ENCODE results near the gene PRICKLE2.

PRICKLE2 gene

DNA sequence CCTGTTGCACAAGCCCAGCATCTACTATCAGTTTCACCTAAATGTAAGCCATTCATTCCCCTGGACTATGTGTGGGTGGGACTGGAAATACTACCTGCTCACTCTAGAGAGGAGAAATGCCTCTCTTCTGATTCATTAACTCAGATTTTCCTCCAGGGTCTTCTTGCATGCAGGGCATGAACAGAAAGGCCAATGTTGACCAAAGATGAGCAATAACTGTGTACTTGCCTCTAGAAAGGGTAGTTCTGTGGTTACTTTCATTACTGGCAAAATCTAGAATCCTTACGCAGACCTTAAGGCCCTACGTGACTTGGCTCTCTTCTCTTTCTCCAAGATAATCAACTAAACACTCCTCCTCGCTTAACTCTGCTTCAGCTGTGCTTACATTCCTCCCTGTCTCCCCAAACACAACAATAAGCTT is 120.6 kb downstream of the PRICKLE2 start:
- TF ChIP-seq REST (IDR thresholded peaks at IDR 0.05; ENCODE audit: insufficient read depth in 1 of 2, low read depth in 2 of 2, low read length in 2 of 2) (no peak), TAF1 (IDR thresholded peaks at IDR 0.05; ENCODE audit: borderline replicate concordance, insufficient read depth, low read length) (no peak)

DNA sequence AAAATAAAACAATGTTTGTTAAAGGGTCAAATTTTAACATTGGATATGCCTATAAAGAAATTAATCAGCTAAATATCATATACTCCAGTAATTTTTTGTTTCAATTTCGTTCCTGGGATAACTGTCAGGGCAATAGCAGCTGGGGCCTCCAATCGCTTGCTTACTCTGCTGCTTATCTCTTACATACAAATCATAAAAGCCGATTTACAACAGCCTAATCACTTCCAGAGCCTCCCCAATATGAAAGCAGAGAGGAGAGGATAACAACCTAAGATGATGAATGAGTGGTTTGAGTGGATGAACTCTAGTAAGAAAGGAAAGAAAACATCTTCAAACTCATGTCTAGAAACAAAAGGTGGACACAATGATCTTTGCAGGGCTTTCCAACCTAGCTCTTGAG is 121.3 kb downstream of the PRICKLE2 start:
- no peak for TF ChIP-seq TAF1 (IDR thresholded peaks at IDR 0.05; ENCODE audit: borderline replicate concordance, insufficient read depth, low read length)
- no peak for TF ChIP-seq REST (IDR thresholded peaks at IDR 0.05; ENCODE audit: insufficient read depth in 1 of 2, low read depth in 2 of 2, low read length in 2 of 2)
- TF ChIP-seq SIN3A (IDR thresholded peaks at IDR 0.05; ENCODE audit: borderline replicate concordance, insufficient read depth, low read length): no peak
- no peak for TF ChIP-seq FOXP2 (optimal IDR thresholded peaks at IDR 0.05; ENCODE audit: borderline replicate concordance, extremely low read depth, extremely low read length, insufficient read depth)
- no peak for TF ChIP-seq POLR2AphosphoS5 (IDR thresholded peaks at IDR 0.05; ENCODE audit: low read depth, low read length)

GRCh38 chr3:64103131-64103530 is 122.1 kb downstream of the PRICKLE2 start:
- TF ChIP-seq POLR2AphosphoS5 (IDR thresholded peaks at IDR 0.05; ENCODE audit: low read depth, low read length): no peak
- TF ChIP-seq SIN3A (IDR thresholded peaks at IDR 0.05; ENCODE audit: borderline replicate concordance, insufficient read depth, low read length): no peak
- TF ChIP-seq TAF1 (IDR thresholded peaks at IDR 0.05; ENCODE audit: borderline replicate concordance, insufficient read depth, low read length): no peak
- TF ChIP-seq FOXP2 (optimal IDR thresholded peaks at IDR 0.05; ENCODE audit: borderline replicate concordance, extremely low read depth, extremely low read length, insufficient read depth): no peak
- TF ChIP-seq REST (IDR thresholded peaks at IDR 0.05; ENCODE audit: insufficient read depth in 1 of 2, low read depth in 2 of 2, low read length in 2 of 2): no peak

GRCh38 chr3:64102147-64102546 is 123.1 kb downstream of the PRICKLE2 start:
- TF ChIP-seq POLR2AphosphoS5 (IDR thresholded peaks at IDR 0.05; ENCODE audit: low read depth, low read length): no peak
- no peak for TF ChIP-seq TAF1 (IDR thresholded peaks at IDR 0.05; ENCODE audit: borderline replicate concordance, insufficient read depth, low read length)
- TF ChIP-seq REST (IDR thresholded peaks at IDR 0.05; ENCODE audit: insufficient read depth in 1 of 2, low read depth in 2 of 2, low read length in 2 of 2): no peak
- TF ChIP-seq SIN3A (IDR thresholded peaks at IDR 0.05; ENCODE audit: borderline replicate concordance, insufficient read depth, low read length): no peak
- TF ChIP-seq FOXP2 (optimal IDR thresholded peaks at IDR 0.05; ENCODE audit: borderline replicate concordance, extremely low read depth, extremely low read length, insufficient read depth): no peak

DNA sequence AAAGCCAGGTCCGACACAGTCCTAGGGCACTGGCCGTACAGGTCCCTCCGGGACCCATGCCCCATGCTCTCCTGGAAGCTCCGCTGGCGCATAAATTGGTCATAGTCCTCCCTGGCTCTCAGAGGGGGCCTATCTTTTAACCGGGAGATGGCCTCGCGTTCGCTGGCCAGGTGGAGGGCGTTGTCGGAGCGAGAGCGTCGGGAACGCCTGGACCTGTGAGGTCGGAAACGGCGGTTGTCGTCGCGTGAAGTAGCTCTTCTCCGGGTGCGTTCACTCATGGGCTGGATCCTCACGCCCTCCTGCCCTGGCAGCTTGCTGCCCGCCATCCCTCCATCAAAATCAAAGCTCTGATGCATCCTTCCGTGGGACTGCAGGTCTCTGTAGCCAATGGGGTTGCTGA is 126.0 kb downstream of the PRICKLE2 start:
- TF ChIP-seq POLR2AphosphoS5 (IDR thresholded peaks at IDR 0.05; ENCODE audit: low read depth, low read length): no peak
- TF ChIP-seq REST (IDR thresholded peaks at IDR 0.05; ENCODE audit: insufficient read depth in 1 of 2, low read depth in 2 of 2, low read length in 2 of 2): no peak
- TF ChIP-seq FOXP2 (optimal IDR thresholded peaks at IDR 0.05; ENCODE audit: borderline replicate concordance, extremely low read depth, extremely low read length, insufficient read depth): no peak
- no peak for TF ChIP-seq TAF1 (IDR thresholded peaks at IDR 0.05; ENCODE audit: borderline replicate concordance, insufficient read depth, low read length)
- TF ChIP-seq SIN3A (IDR thresholded peaks at IDR 0.05; ENCODE audit: borderline replicate concordance, insufficient read depth, low read length): no peak

Measured in PFSK-1 (cell line).